ENCODE results near the gene ADAT3.
"Not testable (repeated sequence)": the region's sequence is repeated elsewhere in the genome, so short reads cannot be mapped to it uniquely, and the experiment has no call there.

The ADAT3 gene

DNA sequence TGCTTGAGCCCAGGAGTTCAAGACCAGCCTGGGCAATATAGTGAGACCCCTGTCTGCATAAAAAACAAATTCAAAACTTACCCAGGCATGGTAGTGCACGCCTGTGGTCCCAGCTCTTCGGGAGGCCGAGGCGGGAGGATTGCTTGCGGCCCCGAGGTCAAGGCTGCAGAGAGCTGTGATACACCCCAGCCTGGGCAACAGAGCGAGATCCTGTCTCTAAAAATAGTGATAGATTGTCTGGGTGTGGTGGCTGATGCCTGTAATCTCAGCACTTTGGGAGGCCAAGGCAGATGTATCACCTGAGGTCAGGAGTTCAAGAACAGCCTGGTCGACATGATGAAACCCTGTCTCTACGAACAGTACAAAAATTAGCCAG lies 37.9 kb upstream of the ADAT3 start:
- FAIRE-seq: no peak

DNA sequence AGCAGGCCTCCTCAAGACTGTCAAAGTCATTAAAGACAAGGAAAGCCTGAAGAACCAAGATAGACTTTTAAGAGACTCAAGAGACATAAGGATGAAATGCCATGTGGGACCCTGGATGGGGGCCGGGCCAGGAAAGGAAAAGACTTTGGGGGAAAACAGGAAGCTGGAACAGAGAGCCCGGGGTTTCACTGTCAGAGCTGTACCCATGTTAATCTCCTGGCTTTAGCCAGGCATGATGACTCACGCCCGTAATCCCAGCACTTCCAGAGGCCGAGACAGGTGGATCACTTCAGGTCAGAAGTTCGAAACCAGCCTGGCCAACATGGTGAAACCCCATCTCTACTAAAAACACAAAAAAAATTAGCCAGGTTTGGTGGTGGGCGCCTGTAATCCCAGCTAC lies 36.2 kb upstream of the ADAT3 start:
- FAIRE-seq: no peak

DNA sequence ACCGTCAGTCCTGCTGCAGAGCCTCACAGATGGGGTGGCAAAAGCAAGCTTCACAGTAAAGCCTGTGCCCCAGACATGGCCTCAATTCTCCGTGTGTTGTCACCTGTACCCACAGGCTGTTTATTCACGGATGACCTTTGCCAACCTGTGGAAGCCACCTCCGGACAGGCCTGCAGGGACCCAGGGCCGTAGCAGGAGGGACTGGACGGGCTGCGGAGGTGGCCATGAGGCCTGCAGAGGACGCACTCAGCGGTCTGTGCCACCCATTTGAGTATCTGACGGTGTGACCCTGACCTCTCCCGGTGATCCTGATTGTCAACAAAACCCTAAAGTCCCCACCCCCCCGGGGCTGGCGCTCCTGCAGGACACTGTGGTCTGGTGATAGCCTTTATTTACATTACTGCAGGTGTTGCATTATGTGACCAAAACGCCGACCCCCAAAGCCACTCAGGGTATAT lies 34.0 kb upstream of the ADAT3 start:
- FAIRE-seq: no peak

DNA sequence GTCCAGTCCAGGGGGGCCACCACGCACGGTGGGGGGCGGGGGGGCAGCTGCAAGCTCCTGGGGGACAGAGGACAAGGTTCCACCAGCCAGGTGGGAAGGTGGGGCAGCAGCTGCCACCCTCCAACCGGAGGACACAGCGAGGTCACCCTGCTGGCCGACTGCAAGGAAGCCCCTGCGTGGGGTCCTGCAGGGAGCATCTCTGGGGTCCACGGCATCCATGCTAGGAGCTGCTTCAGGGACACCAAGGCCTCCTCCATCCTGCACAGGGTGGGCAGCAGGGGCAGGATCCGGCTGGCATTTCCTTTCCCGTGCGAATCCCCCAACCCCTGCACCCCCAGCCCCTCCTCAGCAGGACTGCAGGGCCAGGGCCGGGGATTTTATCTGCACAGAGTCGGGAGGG lies 33.6 kb upstream of the ADAT3 start:
- FAIRE-seq: no peak

DNA sequence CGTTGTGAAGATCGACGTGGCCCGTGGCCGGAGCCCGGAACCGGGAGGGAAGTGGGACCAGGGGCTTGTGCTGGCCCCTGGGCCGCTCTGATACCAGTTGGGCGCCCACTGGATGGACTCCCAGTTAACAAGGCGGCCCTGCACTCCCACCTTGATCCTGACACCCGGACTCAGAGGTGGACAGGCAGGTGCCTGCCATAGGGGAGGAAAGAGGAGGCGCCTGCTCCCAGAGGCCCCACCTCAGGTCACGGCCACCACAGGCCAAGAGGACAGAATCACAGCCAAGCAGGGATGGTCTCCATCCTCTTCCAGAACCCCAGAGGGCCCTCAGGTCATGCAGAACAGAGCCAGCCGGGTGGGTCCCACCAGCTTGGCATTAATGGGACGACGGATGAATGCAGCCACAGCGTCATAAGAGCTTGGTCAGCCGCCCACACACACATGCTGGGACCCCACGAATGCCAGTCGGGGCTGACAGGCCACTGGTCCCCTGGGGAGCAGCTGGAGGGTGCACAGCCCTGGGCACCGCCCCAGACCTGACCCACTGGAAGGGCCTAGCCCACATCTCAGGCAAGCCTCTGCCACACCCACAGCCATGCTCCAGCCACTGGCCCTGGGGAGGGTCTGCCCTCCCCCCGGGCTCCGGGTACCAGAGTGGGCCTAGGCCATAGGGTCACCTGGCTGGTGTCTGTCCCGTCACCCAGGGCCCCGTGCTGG lies 32.2 kb upstream of the ADAT3 start:
- no peak for FAIRE-seq

DNA sequence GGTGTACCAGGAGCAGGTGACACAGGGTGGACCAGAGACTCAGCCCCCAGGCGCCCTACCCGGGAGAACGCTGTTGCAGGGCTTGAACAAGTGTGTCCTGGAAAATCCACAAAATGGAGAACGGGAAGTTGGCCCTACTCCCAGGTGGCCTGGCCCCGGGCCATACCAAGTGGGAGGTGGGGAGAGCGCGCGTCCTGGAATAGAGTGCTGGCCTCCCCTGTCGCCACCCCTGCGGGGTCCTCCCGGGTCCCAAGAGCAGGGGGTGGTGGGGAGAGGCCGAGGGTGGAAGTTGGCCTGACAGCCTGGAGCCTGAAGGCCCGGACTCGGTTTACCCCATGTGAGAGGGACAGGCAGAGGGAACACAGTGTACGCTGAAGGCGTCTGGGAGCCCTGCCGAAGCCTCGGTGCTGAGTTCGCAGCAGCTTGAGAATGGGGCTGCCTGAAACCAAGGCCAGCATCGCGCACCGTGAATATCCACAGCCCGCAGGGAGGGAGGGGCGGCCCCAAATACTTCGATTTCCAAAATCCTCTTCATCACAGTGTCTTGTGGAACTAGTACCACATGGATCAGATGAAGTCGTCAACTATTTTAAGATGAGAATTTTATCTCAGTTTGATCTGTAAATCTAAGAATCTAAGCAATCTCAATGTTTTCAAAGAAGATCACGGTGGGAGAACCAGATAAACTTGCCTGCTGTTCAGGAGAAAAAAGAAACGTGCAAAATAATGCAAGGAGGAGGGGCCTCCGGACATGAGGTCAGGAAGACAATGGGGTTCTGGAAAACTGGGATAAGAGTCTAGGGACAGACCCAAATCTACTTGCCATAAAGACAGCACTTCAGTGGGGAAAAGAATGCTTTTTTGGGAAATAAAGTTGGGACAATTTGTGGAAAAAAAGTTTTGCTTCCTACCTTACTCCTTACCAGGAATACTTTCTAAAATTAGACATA lies 31.4 kb upstream of the ADAT3 start:
- no peak for FAIRE-seq

DNA sequence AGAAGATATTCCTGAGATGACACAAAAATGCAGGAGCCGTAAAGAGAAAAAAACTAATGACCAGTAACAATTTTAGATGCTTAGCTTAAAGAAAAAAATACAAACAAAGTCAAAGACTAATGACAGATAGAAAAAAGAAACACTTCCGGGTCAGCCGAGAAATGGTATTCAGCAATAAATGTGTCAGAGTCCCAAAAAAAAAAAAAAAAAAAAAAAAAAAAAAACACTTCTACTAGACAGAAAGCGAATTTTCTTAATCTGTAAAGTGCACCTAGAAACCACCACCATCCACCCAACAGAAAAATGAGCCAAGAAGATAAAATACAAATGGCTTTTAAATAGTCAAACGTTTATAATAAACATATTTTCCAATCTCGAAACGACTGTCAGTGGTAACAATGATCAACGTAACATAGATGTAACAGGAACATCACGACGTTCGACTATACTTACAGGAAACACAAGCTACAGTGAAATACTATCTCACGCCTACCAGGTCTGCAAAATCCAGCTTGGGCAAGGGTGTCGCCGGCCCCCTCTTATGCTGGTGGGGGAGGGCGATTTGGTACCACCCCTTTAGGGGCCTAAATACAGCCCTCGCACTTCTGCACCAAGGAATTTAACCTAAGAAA lies 30.5 kb upstream of the ADAT3 start:
- no peak for FAIRE-seq

DNA sequence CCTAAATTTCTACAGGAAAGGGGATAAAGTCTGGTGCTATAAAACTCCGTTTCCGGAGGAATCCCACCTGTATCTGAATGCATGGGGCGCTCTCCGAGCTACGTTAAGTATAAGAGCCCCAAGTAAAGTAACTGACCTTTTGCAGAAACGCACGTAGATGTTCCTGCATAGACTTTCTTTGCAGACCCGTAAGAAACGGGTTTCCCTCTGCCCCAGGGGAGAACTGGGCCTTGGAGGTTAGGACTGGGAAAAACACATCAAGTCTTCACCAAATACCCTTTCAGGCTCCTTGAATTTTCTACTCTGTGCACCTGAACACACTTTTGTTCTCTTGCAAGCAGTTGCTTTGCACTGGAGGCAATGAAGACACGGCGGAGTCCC lies 29.9 kb upstream of the ADAT3 start:
- FAIRE-seq: not testable (repeated sequence)

DNA sequence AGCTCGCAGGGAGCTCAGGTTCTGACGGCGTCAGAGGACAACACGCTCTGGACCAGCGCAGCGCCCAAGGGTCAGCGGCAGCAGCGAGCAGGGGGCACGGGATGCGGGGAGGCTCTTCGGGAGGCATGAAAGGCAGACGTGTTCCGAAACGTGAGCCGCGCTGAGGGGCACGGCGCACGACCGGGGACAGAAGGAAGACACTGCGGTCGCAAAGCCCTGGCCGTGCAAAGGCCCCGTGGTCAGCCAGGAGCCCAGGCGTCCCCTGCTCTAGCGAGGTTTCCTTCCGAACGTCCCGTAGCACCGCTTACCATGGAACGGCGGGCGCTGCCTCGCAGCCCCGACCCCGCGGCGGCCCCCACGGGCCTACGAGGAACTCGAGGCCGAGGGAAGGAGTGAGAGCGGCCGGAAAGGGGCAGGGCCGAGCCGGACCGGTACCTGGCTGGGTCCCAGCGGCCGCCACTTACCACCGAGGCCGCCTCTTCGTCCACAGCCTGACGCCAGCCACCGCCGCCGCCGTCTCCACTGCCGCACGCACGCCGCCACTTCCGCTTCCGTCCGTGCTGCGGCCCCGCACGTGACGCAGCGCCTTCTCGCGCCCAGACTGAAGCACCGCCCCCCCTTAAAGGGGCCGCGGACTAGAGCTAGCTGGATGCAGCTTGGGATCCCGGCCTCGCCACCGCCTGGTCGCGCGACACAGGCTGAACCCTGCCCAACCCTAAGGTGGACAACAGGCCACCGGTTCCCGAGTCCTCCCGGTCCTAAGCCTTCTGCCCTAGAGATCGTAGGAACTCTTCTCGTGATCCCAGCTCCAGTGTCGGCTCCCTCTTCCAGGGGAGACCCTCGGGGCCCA lies 29.3 kb upstream of the ADAT3 start:
- FAIRE-seq: no peak

DNA sequence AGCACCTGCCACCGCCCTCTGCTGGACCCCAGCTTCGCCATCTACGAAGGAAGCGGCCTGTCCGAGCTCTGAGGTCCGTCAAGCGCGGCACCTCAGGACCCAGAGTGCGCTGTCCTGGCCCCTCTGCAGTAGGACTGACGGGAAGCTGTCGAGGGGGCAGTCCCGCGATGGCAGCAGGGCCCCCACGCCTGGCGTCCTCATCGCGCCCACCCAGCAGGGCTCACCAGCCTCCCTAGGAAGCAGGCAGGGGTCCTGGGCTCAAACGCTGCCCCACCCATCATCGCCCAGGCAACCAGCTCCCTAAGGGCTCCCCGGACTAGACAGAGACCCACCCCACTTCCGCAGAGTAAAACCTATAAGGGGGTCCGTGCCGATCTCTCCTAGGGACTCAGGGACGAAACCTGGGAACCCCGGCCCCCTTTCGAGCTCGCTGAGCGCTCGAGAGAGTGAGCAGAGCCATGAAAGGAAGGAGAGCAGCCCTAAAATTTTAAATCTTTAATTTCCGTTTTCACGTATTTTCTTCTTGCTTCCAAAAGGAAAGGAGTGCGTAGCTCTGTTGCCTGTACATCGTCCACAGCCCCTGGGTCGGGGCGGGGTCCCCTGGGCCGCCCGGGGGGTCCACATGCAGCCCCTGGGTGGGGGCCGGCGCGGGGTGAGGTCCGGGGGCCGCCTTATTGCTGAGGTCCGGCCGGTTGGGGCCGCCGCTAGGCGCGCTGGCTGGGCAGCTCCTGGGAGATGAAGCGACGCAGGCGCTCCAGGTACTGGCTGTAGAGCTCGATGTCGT lies 28.5 kb upstream of the ADAT3 start:
- not testable (repeated sequence) for FAIRE-seq

DNA sequence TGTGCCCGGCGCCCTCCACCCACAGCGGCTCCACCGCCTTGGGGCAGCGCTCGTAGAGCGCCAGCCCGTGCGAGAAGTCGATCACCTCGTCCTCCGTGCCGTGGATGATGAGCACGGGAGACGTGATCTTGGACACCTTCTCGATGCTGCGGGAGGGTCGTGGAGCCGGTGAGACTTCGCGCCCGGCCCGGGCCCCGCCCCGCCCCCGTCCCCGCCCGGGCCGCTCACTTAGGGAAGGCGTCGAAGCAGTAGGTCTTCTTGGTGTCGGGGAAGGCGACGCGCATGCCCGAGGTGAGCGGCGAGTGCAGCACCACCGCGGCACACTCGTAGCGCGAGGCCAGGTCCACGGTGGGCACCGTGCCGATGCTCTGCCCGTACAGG lies 27.9 kb upstream of the ADAT3 start:
- not testable (repeated sequence) for FAIRE-seq

DNA sequence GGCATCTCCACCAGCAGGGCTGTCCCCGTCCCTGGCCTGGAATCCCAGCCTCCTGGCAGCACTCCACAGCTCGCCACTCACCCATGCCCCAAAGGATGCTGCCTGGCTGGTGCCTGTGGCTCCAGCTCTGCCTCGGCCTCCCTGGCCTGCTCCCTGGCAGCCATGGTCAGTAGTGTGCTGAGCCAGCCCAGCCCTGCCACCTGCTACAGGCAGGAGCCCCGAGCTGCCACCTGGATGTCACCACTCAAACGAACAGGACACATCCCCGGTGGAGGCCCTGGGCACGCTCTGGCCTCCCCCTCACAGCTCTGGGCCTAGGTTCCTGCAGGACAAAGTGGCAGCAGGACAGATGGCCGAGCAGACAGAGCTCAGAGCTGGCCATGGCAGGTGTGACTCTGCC lies 26.6 kb upstream of the ADAT3 start:
- FAIRE-seq: not testable (repeated sequence)

DNA sequence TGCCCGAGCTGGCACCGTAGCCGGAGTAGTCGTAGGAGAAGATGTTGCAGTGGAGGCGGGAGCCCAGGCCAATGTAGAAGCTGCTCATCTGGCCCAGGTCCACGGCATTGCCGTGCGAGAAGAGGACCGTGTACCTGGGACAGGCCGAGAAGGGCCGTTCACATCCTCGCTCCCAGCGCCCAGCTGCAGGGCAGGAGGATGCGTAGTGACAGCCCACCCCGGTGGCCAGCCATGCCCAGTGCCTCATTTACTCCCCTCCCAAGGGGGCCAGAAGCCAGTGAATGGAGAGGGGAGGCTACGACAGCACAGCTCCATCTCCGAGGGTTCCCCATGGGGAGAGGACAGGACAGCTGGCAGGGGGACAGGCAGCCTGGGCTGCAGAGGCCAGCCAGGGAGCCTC lies 25.2 kb upstream of the ADAT3 start:
- FAIRE-seq: not testable (repeated sequence)

DNA sequence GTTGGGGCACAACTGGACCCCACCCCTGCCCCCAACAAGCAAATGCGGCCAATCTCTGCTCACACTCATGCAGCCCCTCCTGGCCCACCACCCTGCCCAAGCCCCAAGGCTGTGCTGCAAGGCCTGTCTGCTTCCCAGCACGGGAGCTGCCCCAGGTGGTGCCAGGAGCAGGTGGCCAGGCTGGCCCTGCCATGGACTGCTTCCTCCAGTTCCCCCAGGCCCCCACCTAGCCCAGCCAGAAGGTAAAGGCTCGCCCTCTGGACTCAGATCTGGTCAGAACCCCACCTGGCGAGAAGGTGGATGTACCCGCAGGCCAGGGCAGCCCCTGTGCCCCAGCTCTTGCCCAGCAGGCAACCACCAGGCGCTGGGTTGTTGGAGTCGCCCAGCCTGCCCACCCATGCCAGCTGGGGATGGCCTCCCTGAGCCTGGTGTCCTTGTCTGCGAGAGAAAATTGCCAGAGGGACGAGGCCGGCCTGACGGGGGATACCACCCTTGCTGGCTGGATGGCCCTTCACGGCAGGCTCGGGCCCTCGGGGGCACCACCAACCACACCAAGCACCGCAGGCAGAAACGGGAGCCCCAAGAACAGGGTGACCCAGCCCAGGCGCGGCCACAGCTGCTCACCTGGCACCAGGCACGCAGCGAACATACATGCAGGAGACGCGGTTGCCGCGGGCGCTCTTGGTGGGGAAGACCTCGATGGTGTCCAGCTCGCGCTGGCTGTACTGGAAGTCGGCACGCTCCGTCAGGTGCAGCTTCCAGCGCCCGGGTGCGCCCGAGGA lies 24.4 kb upstream of the ADAT3 start:
- FAIRE-seq: no peak

DNA sequence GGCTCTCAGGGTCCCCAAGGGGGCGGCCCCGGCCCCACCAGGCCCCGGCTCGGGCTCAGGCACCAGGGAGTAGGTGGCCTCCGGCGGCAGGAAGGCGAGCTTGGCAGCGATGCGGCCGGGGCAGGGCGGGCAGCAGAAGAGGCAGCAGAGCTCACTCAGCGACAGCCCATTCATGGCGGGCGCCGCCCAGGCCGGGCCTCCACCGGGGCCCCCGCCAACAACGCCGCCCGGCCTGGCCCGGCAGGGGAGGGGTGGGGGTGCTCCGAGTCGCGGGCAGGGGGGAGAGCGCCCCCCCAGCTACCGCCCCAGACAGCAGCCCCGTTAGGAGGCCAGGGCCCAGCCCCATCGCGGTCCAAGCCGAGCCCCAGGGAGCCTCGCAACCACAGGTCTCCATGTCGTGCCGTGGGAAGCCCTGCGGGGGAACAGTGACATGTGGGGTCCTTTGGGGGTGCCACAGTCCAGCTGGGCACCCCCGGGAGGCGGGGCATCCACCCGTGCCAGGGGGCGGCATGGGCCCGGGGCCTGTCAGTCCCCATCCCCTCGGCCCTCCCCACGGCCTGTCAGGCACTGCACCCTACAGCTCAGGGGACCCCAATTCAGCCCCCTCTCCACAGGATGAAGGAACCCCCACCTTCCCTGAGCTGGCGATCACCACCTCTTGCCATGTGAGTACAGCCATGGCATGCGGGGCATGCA lies 23.7 kb upstream of the ADAT3 start:
- not testable (repeated sequence) for FAIRE-seq

DNA sequence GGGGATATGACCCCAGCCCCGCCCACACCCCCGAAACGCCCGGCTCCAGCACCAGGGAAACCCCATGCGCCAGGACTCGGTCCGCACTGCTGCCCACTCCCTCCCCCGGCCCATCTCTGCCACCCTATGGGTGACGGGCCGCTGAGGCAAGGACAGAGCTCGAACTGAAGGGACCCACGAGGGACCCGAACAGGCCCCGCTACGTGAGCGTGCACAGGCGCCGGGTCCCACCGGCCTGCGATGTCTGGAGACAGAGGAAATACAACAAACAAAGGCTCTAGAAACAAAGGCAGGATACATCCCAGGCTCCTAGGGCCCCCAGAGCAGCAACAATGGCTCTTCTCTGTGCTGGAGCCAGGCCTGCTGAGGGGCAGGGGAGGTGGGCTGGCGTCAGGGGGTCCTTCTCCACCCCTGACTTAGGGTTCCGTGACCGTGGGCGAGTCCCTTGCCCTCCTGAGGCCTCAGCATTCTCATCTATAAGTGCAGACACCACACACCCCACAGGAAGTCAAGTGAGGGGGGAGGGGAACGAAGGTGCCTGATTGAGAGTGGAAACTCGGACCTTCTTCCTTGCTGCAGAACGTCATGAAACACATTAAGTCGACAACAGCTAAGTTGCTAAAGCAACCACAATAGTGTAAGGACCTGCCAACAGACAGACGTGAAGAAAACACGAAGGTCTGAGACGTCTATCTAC lies 23.0 kb upstream of the ADAT3 start:
- no peak for FAIRE-seq

DNA sequence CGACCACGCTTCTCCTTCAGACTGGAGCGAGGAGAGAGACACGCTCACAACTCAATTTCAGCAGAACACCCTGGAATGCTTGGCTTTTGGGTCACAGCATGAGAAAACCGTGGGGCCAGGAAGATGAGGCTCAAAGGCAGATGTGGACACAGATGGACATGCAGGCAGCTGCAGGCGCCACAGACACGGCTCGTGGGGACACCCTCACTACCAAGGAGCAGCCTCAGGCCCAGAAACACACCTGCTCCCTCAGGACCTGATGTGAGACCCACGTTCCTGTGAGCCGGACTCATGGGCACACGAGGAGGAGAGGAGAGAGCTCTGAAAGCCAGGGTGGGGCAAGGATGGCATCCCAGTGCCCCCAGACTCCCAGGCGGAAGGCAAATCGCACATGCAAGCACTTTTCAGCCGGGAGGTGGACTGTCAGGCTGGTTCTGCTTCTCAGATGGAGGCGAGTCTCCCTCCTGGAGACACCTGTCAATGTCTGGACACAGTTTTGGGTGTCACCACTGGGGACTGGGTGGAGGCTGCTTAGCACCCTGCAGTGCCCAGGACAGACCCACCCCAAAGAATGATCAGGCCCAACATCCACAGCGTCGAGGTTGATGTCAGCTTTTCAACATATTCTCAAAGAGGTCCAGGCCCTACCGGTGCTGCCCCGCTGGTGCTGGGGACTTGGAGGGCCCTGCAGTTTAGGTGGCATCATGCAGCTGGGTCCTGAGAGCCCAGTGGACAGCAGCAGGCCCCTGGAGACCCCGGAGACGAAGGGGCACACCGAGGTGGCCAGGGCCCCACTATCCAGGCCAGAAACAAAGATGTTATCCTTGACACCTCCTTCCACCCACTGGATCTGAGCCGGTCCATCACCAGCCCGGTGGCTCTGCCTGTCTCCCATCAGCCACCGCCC lies 22.2 kb upstream of the ADAT3 start:
- FAIRE-seq: no peak

DNA sequence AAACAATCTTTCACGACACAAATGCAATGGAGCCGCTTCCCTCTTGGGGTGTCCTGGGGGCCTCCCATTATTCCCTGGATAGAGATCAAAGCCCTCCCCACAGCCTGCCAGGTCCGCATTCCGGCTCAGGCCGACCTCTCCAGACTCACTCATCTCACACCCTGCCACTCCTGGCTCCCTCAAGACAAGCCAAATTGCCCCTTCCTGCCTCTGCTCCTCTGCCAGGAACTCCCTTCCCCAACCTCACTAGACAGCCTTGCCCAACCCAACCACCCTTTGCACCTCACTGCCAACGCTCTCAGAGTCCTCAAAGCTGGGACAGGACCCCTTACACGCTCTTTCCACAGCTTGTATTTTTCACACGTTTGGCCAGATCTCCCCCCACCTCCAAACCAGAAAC lies 21.4 kb upstream of the ADAT3 start:
- FAIRE-seq: no peak

DNA sequence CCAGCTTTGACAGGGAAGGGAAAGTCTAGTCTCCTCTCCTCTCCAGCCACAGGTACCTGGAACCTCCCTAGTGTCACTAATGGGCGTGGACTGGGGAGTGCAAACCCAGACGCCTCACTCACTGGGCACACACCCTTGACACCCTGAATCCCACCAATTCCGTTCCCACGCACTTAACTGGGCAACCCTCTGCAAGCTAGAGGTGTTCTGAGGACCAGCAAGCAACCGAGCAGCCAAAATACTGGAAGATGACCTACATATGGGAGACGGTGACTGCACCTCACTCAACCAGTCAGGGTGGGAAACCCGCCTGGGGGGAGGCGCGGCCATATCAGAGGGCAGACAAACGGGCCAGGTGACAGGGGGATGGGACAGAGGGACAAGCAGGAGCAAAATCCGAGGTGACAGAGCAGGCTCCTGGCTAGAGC lies 20.9 kb upstream of the ADAT3 start:
- FAIRE-seq: no peak
